Endothelial cell of umbilical vein (primary cell): ENCODE results near the gene CRYL1. TPM values are rescaled to one million over a fixed set of nuclear protein-coding genes. Genes with fewer than 3 reads are reported as not detected.

Experiments
- BruUV-seq: library from RNA; stranded (reverse); fragments of 400-500 nt; replicated peaks from 2 replicates; lab custom pipeline; 2021; lab: Mats Ljungman, UMichigan
- CTCF ChIA-PET: fragments of 300-600, 350-600 bp; sonication (Branson Sonifier 250); formaldehyde crosslinking; loops from one replicate; lab custom pipeline; 2021; ENCODE audit warnings: antibody characterized with exemption, inconsistent platforms; lab: Charles Lee
- POLR2A ChIA-PET: fragments of 300-600, 350-600 bp; sonication (Branson Sonifier 250); formaldehyde crosslinking; loops from one replicate; lab custom pipeline; 2021; ENCODE audit warnings: antibody characterized with exemption, inconsistent platforms; lab: Charles Lee
- DNase-seq: peaks from one replicate; pipeline ENCODE4 v3.0.0-alpha.2; 2011; ENCODE audit warnings: low read depth, low spot score
- FAIRE-seq: peaks from 2 replicates; lab custom pipeline; 2011; peaks lifted over from hg19 to GRCh38; lab: Jason Lieb, UNC
- H2AFZ ChIP-seq: 2 replicates; pipeline ENCODE4 v1.6.0; 2012; ENCODE audit warnings: low read depth, low read length, control low read depth, inconsistent platforms
- H3K27ac ChIP-seq: 2 replicates; pipeline ENCODE4 v1.5.1; 2011; ENCODE audit warnings: low read depth, mild to moderate bottlenecking, control low read depth, low read length, moderate library complexity; ENCODE audit not compliant: insufficient read depth
- H3K27me3 ChIP-seq, 2 experiments: 2 replicates each; pipeline versions ENCODE4 v1.6.0 to v1.6.1; 2011; ENCODE audit warnings: low read length in 2 of 2, mixed read lengths in 1 of 2; ENCODE audit not compliant: control insufficient read depth in 2 of 2, insufficient read depth in 2 of 2
- H3K36me3 ChIP-seq, 2 experiments: 2 replicates in 1 of 2; 3 replicates in 1 of 2; pipeline ENCODE4 v1.5.1; 2011; ENCODE audit warnings: low read length in 2 of 2, mild to moderate bottlenecking in 1 of 2, moderate library complexity in 1 of 2; ENCODE audit not compliant: control insufficient read depth in 2 of 2, insufficient read depth in 2 of 2; ENCODE audit errors: extremely low read depth in 1 of 2
- H3K4me1 ChIP-seq: 3 replicates; pipeline ENCODE4 v1.5.1; 2011; ENCODE audit warnings: mild to moderate bottlenecking, low read length; ENCODE audit not compliant: control insufficient read depth, insufficient read depth; ENCODE audit errors: extremely low read depth
- H3K4me2 ChIP-seq: 2 replicates; pipeline ENCODE4 v1.6.1; 2011; ENCODE audit warnings: low read length, control low read depth, mixed read lengths; ENCODE audit not compliant: insufficient read depth
- H3K4me3 ChIP-seq, 3 experiments: fragments of 200-600 bp in 1 of 3; sonication (generic), shearing (Covaris generic) in 1 of 3; replicated peaks in 1 of 3; 2 replicates each; pipeline ENCODE4 v1.5.1; 2011 to 2016; ENCODE audit warnings: control low read depth in 3 of 3, low read length in 3 of 3, mild to moderate bottlenecking in 2 of 3, inconsistent platforms in 1 of 3, low read depth in 1 of 3, moderate library complexity in 1 of 3; ENCODE audit not compliant: insufficient read depth in 1 of 3
- H3K79me2 ChIP-seq: 2 replicates; pipeline ENCODE4 v1.6.0; 2012; ENCODE audit warnings: low read length, inconsistent platforms; ENCODE audit not compliant: control insufficient read depth, insufficient read depth
- H3K9ac ChIP-seq: replicated peaks from 2 replicates; pipeline ENCODE3; 2011; ENCODE audit warnings: low read length, control low read depth; ENCODE audit not compliant: insufficient read depth; ENCODE audit errors: extremely low read depth
- H3K9me1 ChIP-seq: replicated peaks from 3 replicates; pipeline ENCODE4 v1.6.0; 2011; ENCODE audit warnings: mild to moderate bottlenecking, low read length; ENCODE audit not compliant: control insufficient read depth, insufficient read depth; ENCODE audit errors: extremely low read depth
- H3K9me3 ChIP-seq: replicated peaks from 2 replicates; pipeline ENCODE4 v1.5.1; 2012; ENCODE audit warnings: low read length, inconsistent platforms; ENCODE audit not compliant: control insufficient read depth, insufficient read depth
- H4K20me1 ChIP-seq: replicated peaks from 2 replicates; pipeline ENCODE3; 2011; ENCODE audit warnings: mild to moderate bottlenecking, low read length; ENCODE audit not compliant: control insufficient read depth, insufficient read depth; ENCODE audit errors: extremely low read depth
- EZH2 ChIP-seq: IDR thresholded peaks from 2 replicates; pipeline ENCODE4 v1.6.1; 2012; ENCODE audit warnings: borderline replicate concordance, low read depth, mild to moderate bottlenecking, moderate library complexity, low read length, inconsistent platforms; ENCODE audit not compliant: severe bottlenecking
- MYC ChIP-seq: IDR thresholded peaks from one replicate; pipeline ENCODE4 v1.6.1; 2011; ENCODE audit warnings: mild to moderate bottlenecking, low read depth, low read length
- POLR2A ChIP-seq: IDR thresholded peaks from 2 replicates; pipeline ENCODE4 v1.6.1; 2012; ENCODE audit warnings: low read depth, mild to moderate bottlenecking, control low read depth, low read length
- POLR2AphosphoS5 ChIP-seq: IDR thresholded peaks from 2 replicates; pipeline ENCODE4 v1.6.1; 2012; ENCODE audit warnings: low read depth, mild to moderate bottlenecking, control low read depth, low read length, moderate library complexity; ENCODE audit not compliant: insufficient read depth
- dilution Hi-C: fragments of 300-500 bp; cut with MboI; formaldehyde crosslinking; loops from one replicate; pipeline ENCODE4 v1.15.0; 2019; ENCODE audit warnings: low sequenced_read_pairs; ENCODE audit not compliant: extremely low pct_ligation_motif_present
- intact Hi-C: fragments of 100-400 bp; cut with micrococcal nuclease; formaldehyde crosslinking; loops from one replicate; pipeline ENCODE4 v1.10.0; 2022
- polyA plus RNA-seq, 4 experiments: library from polyadenylated mRNA; depleted of rRNA in 3 of 4; stranded (reverse) in 3 of 4; unstranded in 1 of 4; fragments of >200 nt; gene quantifications; 2 replicates each; pipeline versions ENCODE4 v1.2.1 to v1.2.3, GENCODE V29; 2011 to 2012; ENCODE audit warnings: missing spikeins in 1 of 4
- total RNA-seq: library from RNA; stranded (reverse); gene quantifications from 2 replicates; pipeline ENCODE4 v1.2.3, GENCODE V29; 2021
- TF ChIP-seq, protein P1 (sequence below): IDR thresholded peaks from 2 replicates; pipeline ENCODE4 v1.6.1; 2011; ENCODE audit not compliant: insufficient read depth, insufficient read length
- TF ChIP-seq, protein P2 (sequence below), 2 donors: IDR thresholded peaks; 1 replicate in 1 of 2; 2 replicates in 1 of 2; pipeline ENCODE4 v1.5.1; 2011; ENCODE audit warnings: low read length in 2 of 2, mild to moderate bottlenecking in 2 of 2, moderate library complexity in 2 of 2, control low read depth in 1 of 2, inconsistent platforms in 1 of 2, low read depth in 1 of 2; ENCODE audit not compliant: insufficient read depth in 1 of 2; ENCODE audit errors: extremely low read depth in 1 of 2

Gene CRYL1
- total and polyA plus RNA-seq, 2 donors (not counting 3 experiments of a cell fraction or from before 2014, with no cell fraction given): 13.9 to 39.0 TPM

DNA sequence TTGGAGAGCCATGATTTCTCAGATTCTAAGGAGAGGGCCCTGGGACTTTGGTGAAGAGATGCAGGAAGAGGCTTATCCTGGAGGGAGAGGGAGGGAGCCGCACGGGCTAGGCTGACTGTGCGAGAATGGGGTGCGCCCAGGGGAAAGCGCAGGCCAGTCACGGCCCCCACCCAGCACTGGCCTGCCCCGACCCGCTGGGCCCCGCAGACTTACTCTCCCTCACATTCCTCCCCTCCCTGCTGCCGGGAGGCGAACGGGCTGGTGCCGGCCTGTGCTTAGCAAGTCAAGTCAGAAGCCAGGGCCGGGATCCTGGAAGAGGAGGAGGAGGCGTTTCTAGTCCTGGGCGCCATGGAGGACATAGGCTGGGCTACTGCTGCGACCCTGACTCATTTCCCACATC lies 120.0 kb downstream of the CRYL1 start:
- Histone ChIP-seq H4K20me1 (no peaks in the 10 kb centered on the region), H3K27me3 (no peaks in the 10 kb centered on the region), H2AFZ (no peak overlapping the region), H3K79me2 (no peaks in the 10 kb centered on the region), H3K4me3 (no peak overlapping the region), H3K27ac (no peak overlapping the region), H3K9me3 (no peaks in the 10 kb centered on the region), H3K36me3 (no peaks in the 10 kb centered on the region), H3K4me1 (no peaks in the 10 kb centered on the region), H3K9ac (no peak overlapping the region), H3K9me1 (no peaks in the 10 kb centered on the region), H3K4me2 (no peak overlapping the region)
- CTCF ChIA-PET: no interaction called here
- intact Hi-C loops (no loop called here), dilution Hi-C loops (no loop called here)
- TF ChIP-seq, protein P1, sequence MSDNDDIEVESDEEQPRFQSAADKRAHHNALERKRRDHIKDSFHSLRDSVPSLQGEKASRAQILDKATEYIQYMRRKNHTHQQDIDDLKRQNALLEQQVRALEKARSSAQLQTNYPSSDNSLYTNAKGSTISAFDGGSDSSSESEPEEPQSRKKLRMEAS: no peak
- TF ChIP-seq, protein P2, sequence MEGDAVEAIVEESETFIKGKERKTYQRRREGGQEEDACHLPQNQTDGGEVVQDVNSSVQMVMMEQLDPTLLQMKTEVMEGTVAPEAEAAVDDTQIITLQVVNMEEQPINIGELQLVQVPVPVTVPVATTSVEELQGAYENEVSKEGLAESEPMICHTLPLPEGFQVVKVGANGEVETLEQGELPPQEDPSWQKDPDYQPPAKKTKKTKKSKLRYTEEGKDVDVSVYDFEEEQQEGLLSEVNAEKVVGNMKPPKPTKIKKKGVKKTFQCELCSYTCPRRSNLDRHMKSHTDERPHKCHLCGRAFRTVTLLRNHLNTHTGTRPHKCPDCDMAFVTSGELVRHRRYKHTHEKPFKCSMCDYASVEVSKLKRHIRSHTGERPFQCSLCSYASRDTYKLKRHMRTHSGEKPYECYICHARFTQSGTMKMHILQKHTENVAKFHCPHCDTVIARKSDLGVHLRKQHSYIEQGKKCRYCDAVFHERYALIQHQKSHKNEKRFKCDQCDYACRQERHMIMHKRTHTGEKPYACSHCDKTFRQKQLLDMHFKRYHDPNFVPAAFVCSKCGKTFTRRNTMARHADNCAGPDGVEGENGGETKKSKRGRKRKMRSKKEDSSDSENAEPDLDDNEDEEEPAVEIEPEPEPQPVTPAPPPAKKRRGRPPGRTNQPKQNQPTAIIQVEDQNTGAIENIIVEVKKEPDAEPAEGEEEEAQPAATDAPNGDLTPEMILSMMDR (IDR thresholded peaks at IDR 0.05; ENCODE audit: extremely low read depth in 1 of 2, insufficient read depth in 1 of 2, low read depth in 1 of 2, low read length in 2 of 2): no peak
- TF ChIP-seq EZH2 (no peak), MYC (no peak), POLR2A (no peak), POLR2AphosphoS5 (no peak)
- POLR2A ChIA-PET: no interaction called here
- no TSS peak for BruUV-seq
- FAIRE-seq: no peak
- DNase-seq: no peak
